IPS-15b (cell line): ENCODE data around the gene BRD4.

Source experiments
- H3K27me3 ChIP-seq: one replicate; pipeline ENCODE4 v1.6.1; 2013; ENCODE audit warnings: low read length; ENCODE audit not compliant: control insufficient read depth, insufficient read depth
- H3K36me3 ChIP-seq: one replicate; pipeline ENCODE4 v1.6.1; 2013; ENCODE audit warnings: low read length; ENCODE audit not compliant: control insufficient read depth, insufficient read depth
- H3K4me1 ChIP-seq: one replicate; pipeline ENCODE4 v1.6.1; 2013; ENCODE audit warnings: mild to moderate bottlenecking, low read length; ENCODE audit not compliant: control insufficient read depth, insufficient read depth
- H3K4me3 ChIP-seq: one replicate; pipeline ENCODE4 v1.5.1; 2013; ENCODE audit warnings: low read depth, low read length
- H3K9ac ChIP-seq: one replicate; pipeline ENCODE4 v1.6.1; 2013; ENCODE audit warnings: low read depth, mild to moderate bottlenecking, low read length
- H3K9me3 ChIP-seq: one replicate; pipeline ENCODE4 v1.6.1; 2013; ENCODE audit warnings: mild to moderate bottlenecking, low read length; ENCODE audit not compliant: control insufficient read depth, insufficient read depth

The BRD4 gene

GRCh38 chr19:15292140-15292539 lies 40.2 kb downstream of the BRD4 start:
- Histone ChIP-seq H3K27me3 (no peaks in the 10 kb centered on the region), H3K4me3 (no peak overlapping the region), H3K4me1 (peaks cover 36% of the 10 kb centered on the region), H3K9ac (no peak overlapping the region), H3K36me3 (no peaks in the 10 kb centered on the region), H3K9me3 (no peaks in the 10 kb centered on the region)

GRCh38 chr19:15291548-15292021 lies 40.8 kb downstream of the BRD4 start:
- no peak overlapping the region for H3K9ac ChIP-seq
- H3K4me1 ChIP-seq, result peaks cover 39% of the 10 kb centered on the region
- H3K36me3 ChIP-seq, result no peaks in the 10 kb centered on the region
- H3K9me3 ChIP-seq, result no peaks in the 10 kb centered on the region
- H3K4me3 ChIP-seq, result no peak overlapping the region
- H3K27me3 ChIP-seq, result no peaks in the 10 kb centered on the region

- H3K4me3 ChIP-seq, result no peak overlapping the region
Measured at GRCh38 chr19:15291089-15291488, 41.2 kb downstream of the BRD4 start.

GRCh38 chr19:15290166-15290565 lies 42.2 kb downstream of the BRD4 start:
- no peak overlapping the region for H3K9ac ChIP-seq
- peaks cover 43% of the 10 kb centered on the region for H3K4me1 ChIP-seq
- no peaks in the 10 kb centered on the region for H3K9me3 ChIP-seq

More at GRCh38 chr19:15291089-15291488, 41.2 kb downstream of the BRD4 start:
- no peak overlapping the region for H3K9ac ChIP-seq
- no peaks in the 10 kb centered on the region for H3K36me3 ChIP-seq
- H3K9me3 ChIP-seq, result no peaks in the 10 kb centered on the region
- H3K27me3 ChIP-seq, result no peaks in the 10 kb centered on the region
- H3K4me1 ChIP-seq, result peaks cover 43% of the 10 kb centered on the region

GRCh38 chr19:15289673-15290072 lies 42.7 kb downstream of the BRD4 start:
- H3K4me1 ChIP-seq, result peaks cover 43% of the 10 kb centered on the region
- H3K27me3 ChIP-seq, result no peaks in the 10 kb centered on the region
- no peaks in the 10 kb centered on the region for H3K9me3 ChIP-seq
- no peak overlapping the region for H3K9ac ChIP-seq
- H3K4me3 ChIP-seq, result no peak overlapping the region
- H3K36me3 ChIP-seq, result no peaks in the 10 kb centered on the region

More at GRCh38 chr19:15290166-15290565, 42.2 kb downstream of the BRD4 start:
- Histone ChIP-seq H3K36me3 (no peaks in the 10 kb centered on the region), H3K27me3 (no peaks in the 10 kb centered on the region), H3K4me3 (no peak overlapping the region)

- no peak overlapping the region for H3K4me3 ChIP-seq
- no peaks in the 10 kb centered on the region for H3K9me3 ChIP-seq
- H3K9ac ChIP-seq, result no peak overlapping the region
- no peaks in the 10 kb centered on the region for H3K27me3 ChIP-seq
- H3K4me1 ChIP-seq, result peaks cover 40% of the 10 kb centered on the region
- no peaks in the 10 kb centered on the region for H3K36me3 ChIP-seq
Measured at GRCh38 chr19:15288146-15288963, 44.0 kb downstream of the BRD4 start.

- Histone ChIP-seq H3K9ac (no peak overlapping the region), H3K27me3 (no peaks in the 10 kb centered on the region), H3K4me1 (peaks cover 38% of the 10 kb centered on the region), H3K4me3 (no peak overlapping the region), H3K9me3 (no peaks in the 10 kb centered on the region), H3K36me3 (no peaks in the 10 kb centered on the region)
Measured at GRCh38 chr19:15287496-15287895, 44.8 kb downstream of the BRD4 start.

GRCh38 chr19:15286688-15287365 lies 45.5 kb downstream of the BRD4 start:
- peaks cover 42% of the 10 kb centered on the region for H3K4me1 ChIP-seq
- H3K27me3 ChIP-seq, result no peaks in the 10 kb centered on the region
- H3K9me3 ChIP-seq, result no peaks in the 10 kb centered on the region
- no peak overlapping the region for H3K4me3 ChIP-seq
- no peaks in the 10 kb centered on the region for H3K36me3 ChIP-seq
- H3K9ac ChIP-seq, result peak overlapping the region; percentile 50

GRCh38 chr19:15285896-15286591 lies 46.3 kb downstream of the BRD4 start:
- Histone ChIP-seq H3K9ac (no peak overlapping the region), H3K36me3 (no peaks in the 10 kb centered on the region), H3K27me3 (no peaks in the 10 kb centered on the region), H3K4me3 (no peak overlapping the region), H3K4me1 (peaks cover 40% of the 10 kb centered on the region), H3K9me3 (no peaks in the 10 kb centered on the region)

GRCh38 chr19:15284896-15285295 lies 47.4 kb downstream of the BRD4 start:
- H3K9me3 ChIP-seq, result no peaks in the 10 kb centered on the region
- peaks cover 38% of the 10 kb centered on the region for H3K4me1 ChIP-seq
- H3K4me3 ChIP-seq, result no peak overlapping the region
- H3K27me3 ChIP-seq, result no peaks in the 10 kb centered on the region
- H3K36me3 ChIP-seq, result no peaks in the 10 kb centered on the region
- no peak overlapping the region for H3K9ac ChIP-seq

GRCh38 chr19:15284091-15284490 lies 48.2 kb downstream of the BRD4 start:
- Histone ChIP-seq H3K36me3 (no peaks in the 10 kb centered on the region), H3K9me3 (no peaks in the 10 kb centered on the region), H3K9ac (no peak overlapping the region), H3K4me1 (peaks cover 34% of the 10 kb centered on the region), H3K27me3 (no peaks in the 10 kb centered on the region), H3K4me3 (no peak overlapping the region)
